Body of pancreas (tissue), 4 donors: Measurements from ENCODE around the gene INHBC. TPM values are rescaled to one million over a fixed set of nuclear protein-coding genes. Genes with fewer than 3 reads are reported as not detected.
A peak's percentile ranks its signal among the peaks of the same experiment; 100 is the strongest.

ENCODE experiments used
- ATAC-seq: fragments of 150-250 bp; one replicate; pipeline ENCODE4 v1.9.1; 2016
- DNase-seq, 4 donors: peaks; one replicate each; pipeline ENCODE4 v3.0.0-alpha.2; 2019
- H3K27ac ChIP-seq, 4 donors: fragments of 200-600 bp; sonication (generic); 1 replicate in 3 of 4; 2 replicates in 1 of 4; pipeline versions ENCODE4 v1.5.1 to v1.6.1; 2016 to 2019; ENCODE audit warnings: mild to moderate bottlenecking in 1 of 4, mixed read lengths in 1 of 4, moderate library complexity in 1 of 4
- H3K27me3 ChIP-seq, 2 donors: fragments of 200-600 bp; sonication (generic); one replicate each; pipeline ENCODE4 v1.6.0; 2016; ENCODE audit warnings: mild to moderate bottlenecking in 1 of 2
- H3K36me3 ChIP-seq, 2 donors: fragments of 200-600 bp; sonication (generic); replicated peaks in 1 of 2; 2 replicates each; pipeline ENCODE4 v1.5.1; 2016; ENCODE audit warnings: low read depth in 2 of 2; ENCODE audit not compliant: insufficient read depth in 1 of 2
- H3K4me1 ChIP-seq: fragments of 200-600 bp; sonication (generic); one replicate; pipeline ENCODE4 v1.6.0; 2016
- H3K4me3 ChIP-seq, 2 donors: fragments of 200-600 bp; sonication (generic); 1 replicate in 1 of 2; 2 replicates in 1 of 2; pipeline ENCODE4 v1.5.1; 2016 to 2019
- H3K9me3 ChIP-seq, 3 donors: fragments of 200-600 bp; sonication (generic); 1 replicate in 2 of 3; 2 replicates in 1 of 3; pipeline ENCODE4 v1.5.1; 2016
- POLR2A ChIP-seq, 3 donors: fragments of 450-650 bp; IDR thresholded peaks; one replicate each; pipeline ENCODE4 v1.6.1; 2016; ENCODE audit warnings: antibody characterized with exemption in 3 of 3, mild to moderate bottlenecking in 2 of 3
- WGBS, 2 donors: methylation state at CpG; one replicate each; pipeline ENCODE4 v1.1.5; 2017; 5-methylcytosine and 5-hydroxymethylcytosine counted together
- intact Hi-C: fragments of 100-400 bp; cut with DNase I; formaldehyde crosslinking; loops from one replicate; pipeline ENCODE4 v1.15.1; 2023
- total RNA-seq, 2 donors: library from RNA; depleted of rRNA; stranded (reverse); fragments of >200 nt; gene quantifications; one replicate each; pipeline ENCODE4 v1.1.0, GENCODE V29; 2016
- TF ChIP-seq, protein P1 (sequence below), 7 experiments: fragments of 450-650 bp in 4 of 7; fragments of 200-600 bp in 3 of 7; sonication (generic) in 3 of 7; IDR thresholded peaks; one replicate each; pipeline ENCODE4 v1.5.1; 2016 to 2019; ENCODE audit warnings: antibody characterized with exemption in 7 of 7

INHBC gene, protein sequence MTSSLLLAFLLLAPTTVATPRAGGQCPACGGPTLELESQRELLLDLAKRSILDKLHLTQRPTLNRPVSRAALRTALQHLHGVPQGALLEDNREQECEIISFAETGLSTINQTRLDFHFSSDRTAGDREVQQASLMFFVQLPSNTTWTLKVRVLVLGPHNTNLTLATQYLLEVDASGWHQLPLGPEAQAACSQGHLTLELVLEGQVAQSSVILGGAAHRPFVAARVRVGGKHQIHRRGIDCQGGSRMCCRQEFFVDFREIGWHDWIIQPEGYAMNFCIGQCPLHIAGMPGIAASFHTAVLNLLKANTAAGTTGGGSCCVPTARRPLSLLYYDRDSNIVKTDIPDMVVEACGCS
- not detected for total RNA-seq

DNA sequence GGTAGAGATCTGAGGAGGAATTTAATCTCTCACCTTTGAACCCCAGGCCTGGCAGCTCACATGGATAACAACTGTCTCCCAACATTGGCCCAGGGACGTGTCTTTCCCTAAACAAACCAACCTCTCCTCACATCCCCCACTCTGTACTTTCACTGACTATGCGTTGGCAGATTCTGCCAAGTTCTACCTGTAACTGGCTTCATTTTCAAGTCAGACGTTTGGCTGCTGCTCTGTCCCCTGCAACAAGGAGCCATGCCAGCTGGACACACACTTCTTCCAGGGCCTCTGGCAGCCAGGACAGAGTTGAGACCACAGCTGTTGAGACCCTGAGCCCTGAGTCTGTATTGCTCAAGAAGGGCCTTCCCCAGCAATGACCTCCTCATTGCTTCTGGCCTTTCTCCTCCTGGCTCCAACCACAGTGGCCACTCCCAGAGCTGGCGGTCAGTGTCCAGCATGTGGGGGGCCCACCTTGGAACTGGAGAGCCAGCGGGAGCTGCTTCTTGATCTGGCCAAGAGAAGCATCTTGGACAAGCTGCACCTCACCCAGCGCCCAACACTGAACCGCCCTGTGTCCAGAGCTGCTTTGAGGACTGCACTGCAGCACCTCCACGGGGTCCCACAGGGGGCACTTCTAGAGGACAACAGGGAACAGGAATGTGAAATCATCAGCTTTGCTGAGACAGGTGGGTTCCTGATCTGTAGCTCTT is at the start of gene INHBC:
INHBC (plus strand) TSS at position 268 of the 707 bp plus-strand sequence; CDS start at position 371, 103 bp downstream.
- 53 to 70% methylated on average over 4 to 7 of the region's 8 CpGs for WGBS, 2 donors
- Histone ChIP-seq H3K27ac (no peak within 1 kb of the TSS), H3K36me3 (no peaks in the 10 kb centered on the region), H3K27me3 (no peaks in the 10 kb centered on the region), H3K4me1 (peaks cover 15% of the 10 kb centered on the region), H3K4me3 (no peak within 1 kb of the TSS), H3K9me3 (no peaks in the 10 kb centered on the region)
- peak in 2 of 4 donors; percentile 12 to 44 for DNase-seq
- no peak for TF ChIP-seq POLR2A (IDR thresholded peaks at IDR 0.05)
- TF ChIP-seq, protein P1, sequence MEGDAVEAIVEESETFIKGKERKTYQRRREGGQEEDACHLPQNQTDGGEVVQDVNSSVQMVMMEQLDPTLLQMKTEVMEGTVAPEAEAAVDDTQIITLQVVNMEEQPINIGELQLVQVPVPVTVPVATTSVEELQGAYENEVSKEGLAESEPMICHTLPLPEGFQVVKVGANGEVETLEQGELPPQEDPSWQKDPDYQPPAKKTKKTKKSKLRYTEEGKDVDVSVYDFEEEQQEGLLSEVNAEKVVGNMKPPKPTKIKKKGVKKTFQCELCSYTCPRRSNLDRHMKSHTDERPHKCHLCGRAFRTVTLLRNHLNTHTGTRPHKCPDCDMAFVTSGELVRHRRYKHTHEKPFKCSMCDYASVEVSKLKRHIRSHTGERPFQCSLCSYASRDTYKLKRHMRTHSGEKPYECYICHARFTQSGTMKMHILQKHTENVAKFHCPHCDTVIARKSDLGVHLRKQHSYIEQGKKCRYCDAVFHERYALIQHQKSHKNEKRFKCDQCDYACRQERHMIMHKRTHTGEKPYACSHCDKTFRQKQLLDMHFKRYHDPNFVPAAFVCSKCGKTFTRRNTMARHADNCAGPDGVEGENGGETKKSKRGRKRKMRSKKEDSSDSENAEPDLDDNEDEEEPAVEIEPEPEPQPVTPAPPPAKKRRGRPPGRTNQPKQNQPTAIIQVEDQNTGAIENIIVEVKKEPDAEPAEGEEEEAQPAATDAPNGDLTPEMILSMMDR (IDR thresholded peaks at IDR 0.05) = no peak
- intact Hi-C loops = no loop called here
- ATAC-seq = no peak

DNA sequence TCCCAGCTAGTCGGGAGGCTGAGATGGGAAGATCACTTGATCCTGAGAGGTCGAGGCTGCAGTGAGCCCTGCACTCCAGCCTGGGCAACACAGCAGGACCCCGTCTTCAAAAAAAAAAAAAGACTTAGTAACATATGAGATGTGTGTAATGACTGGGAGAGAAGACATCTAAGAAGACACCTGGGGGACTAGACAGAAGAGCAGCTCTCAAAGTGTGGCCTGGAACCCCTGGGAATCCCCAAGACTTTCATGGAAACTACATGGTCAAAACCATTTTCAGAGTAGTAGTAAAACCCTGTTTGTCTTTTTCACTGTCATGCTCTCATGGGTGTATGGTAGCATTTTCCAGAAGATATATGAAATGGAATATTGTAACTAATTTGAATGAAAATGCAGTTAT is 49.0 kb upstream of the INHBC start:
- intact Hi-C loops = no loop called here
- WGBS, 2 donors = 97% methylated on average over 3 of the region's 3 CpGs
- Histone ChIP-seq H3K27ac (no peak overlapping the region), H3K36me3 (no peaks in the 10 kb centered on the region), H3K27me3 (no peaks in the 10 kb centered on the region), H3K4me1 (no peaks in the 10 kb centered on the region), H3K9me3 (no peaks in the 10 kb centered on the region), H3K4me3 (no peak overlapping the region)
- DNase-seq (no peak), ATAC-seq (no peak)
- TF ChIP-seq, protein P1 (IDR thresholded peaks at IDR 0.05) = no peak
- TF ChIP-seq POLR2A (IDR thresholded peaks at IDR 0.05) = no peak

DNA sequence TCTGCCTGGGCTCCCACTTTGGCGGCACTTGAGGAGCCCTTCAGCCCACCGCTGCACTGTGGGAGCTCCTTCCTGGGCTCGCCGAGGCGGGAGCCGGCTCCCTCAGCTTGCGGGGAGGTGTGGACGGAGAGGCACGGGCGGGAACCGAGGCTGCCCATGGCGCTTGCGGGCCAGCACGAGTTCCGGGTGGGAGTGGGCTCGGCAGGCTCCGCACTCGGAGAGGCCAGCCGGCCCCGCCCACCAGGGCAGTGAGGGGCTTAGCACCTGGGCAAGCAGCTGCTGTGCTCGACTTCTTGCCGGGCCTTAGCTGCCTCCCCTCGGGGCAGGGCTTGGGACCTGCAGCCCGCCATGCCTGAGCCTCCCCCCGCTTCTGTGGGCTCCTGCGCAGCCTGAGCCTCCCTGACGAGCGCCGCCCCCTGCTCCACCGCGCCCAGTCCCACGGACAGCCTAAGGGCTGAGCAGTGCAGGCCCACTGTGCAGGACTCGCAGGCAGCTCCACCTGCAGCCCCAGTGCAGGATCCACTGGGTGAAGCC is 48.3 kb upstream of the INHBC start:
- no peaks in the 10 kb centered on the region for H3K4me1 ChIP-seq
- H3K27me3 ChIP-seq = no peaks in the 10 kb centered on the region
- TF ChIP-seq, protein P1 (IDR thresholded peaks at IDR 0.05) = no peak
- TF ChIP-seq POLR2A (IDR thresholded peaks at IDR 0.05) = no peak
- no peaks in the 10 kb centered on the region for H3K36me3 ChIP-seq
- DNase-seq = no peak
- H3K4me3 ChIP-seq = no peak overlapping the region
- no peaks in the 10 kb centered on the region for H3K9me3 ChIP-seq
- 93 to 100% methylated on average over 5 to 29 of the region's 33 CpGs for WGBS, 2 donors
- intact Hi-C loops = no loop called here
- ATAC-seq = no peak
- no peak overlapping the region for H3K27ac ChIP-seq

DNA sequence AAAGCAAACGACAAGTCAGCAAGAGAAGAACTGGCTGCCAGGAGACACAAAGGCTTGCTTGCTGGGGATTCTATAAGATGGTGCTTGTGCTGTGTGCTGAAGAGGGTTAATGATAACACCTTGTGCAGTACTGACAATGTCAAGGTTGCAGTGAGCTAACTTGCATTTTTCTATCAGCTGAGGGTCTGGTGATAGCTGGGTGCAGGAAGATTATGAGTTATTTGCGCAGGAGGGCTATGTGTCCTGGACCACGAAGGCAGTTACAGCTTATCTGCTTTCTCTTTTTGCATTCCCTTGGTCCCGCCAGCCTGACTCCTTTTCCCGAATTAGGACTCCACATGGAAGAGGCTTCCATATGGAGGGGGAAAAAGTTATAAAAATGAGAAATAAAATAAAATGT is 46.2 kb upstream of the INHBC start:
- H3K27me3 ChIP-seq = no peaks in the 10 kb centered on the region
- ATAC-seq (no peak), DNase-seq (no peak)
- no peak for TF ChIP-seq POLR2A (IDR thresholded peaks at IDR 0.05)
- TF ChIP-seq, protein P1 (IDR thresholded peaks at IDR 0.05) = no peak
- WGBS, 2 donors = 75 to 76% methylated on average over 5 of the region's 5 CpGs
- no peak overlapping the region for H3K27ac ChIP-seq
- no peaks in the 10 kb centered on the region for H3K4me1 ChIP-seq
- intact Hi-C loops = no loop called here
- no peaks in the 10 kb centered on the region for H3K9me3 ChIP-seq
- H3K36me3 ChIP-seq = no peaks in the 10 kb centered on the region
- H3K4me3 ChIP-seq = no peak overlapping the region
